ENCODE measurements around the gene RADIL.

DNA sequence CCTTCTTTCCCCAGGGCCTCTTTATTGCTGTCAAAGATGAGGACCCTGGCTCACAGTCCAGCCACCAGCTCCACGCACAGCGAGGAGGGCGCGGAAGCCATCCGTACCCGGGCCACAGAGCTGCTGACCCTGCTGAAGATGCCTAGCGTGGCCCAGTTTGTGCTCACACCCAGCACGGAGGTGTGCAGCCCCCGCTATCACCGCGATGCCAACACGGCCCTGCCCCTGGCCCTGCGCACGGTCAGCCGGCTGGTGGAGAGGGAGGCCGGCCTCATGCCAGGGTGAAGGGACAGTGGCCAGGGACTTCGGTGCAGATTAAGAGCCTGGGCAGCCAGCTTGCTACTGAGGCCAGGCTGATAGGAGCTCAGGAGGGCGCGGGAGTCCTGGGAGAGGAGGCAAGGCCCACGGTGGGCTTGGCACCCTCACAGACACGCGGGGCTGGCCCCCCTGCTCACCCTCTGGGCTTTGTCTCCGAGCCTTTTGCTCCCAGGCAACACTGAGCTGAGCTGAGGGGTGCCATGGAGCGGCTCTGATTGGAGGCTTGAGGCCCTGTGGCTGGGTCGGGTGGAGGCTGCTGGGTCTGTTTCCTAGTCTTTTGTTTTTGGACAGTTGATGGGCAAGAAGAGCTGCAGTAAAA, 92.3 kb downstream of the RADIL start:
- TF ChIP-seq, protein P1, sequence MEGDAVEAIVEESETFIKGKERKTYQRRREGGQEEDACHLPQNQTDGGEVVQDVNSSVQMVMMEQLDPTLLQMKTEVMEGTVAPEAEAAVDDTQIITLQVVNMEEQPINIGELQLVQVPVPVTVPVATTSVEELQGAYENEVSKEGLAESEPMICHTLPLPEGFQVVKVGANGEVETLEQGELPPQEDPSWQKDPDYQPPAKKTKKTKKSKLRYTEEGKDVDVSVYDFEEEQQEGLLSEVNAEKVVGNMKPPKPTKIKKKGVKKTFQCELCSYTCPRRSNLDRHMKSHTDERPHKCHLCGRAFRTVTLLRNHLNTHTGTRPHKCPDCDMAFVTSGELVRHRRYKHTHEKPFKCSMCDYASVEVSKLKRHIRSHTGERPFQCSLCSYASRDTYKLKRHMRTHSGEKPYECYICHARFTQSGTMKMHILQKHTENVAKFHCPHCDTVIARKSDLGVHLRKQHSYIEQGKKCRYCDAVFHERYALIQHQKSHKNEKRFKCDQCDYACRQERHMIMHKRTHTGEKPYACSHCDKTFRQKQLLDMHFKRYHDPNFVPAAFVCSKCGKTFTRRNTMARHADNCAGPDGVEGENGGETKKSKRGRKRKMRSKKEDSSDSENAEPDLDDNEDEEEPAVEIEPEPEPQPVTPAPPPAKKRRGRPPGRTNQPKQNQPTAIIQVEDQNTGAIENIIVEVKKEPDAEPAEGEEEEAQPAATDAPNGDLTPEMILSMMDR (conservative IDR thresholded peaks at IDR 0.05; ENCODE audit: low read length) = no peak
- no peak for TF ChIP-seq EZH2phosphoT487 (IDR thresholded peaks at IDR 0.05; ENCODE audit: borderline replicate concordance)
